H1 (cell line): ENCODE data around the gene ARMH3.

Experiments
- CHD1 ChIP-seq: IDR thresholded peaks from 2 replicates; pipeline ENCODE4 v1.6.1; 2012; ENCODE audit warnings: low read depth, low read length, improper control_type of control experiment
- CTCF ChIP-seq, 3 experiments: IDR thresholded peaks; 1 replicate in 2 of 3; 2 replicates in 1 of 3; pipeline versions ENCODE4 v1.5.1 to v1.6.1; 2011; ENCODE audit warnings: low read length in 3 of 3, mild to moderate bottlenecking in 3 of 3, inconsistent platforms in 2 of 3, low read depth in 1 of 3, moderate library complexity in 1 of 3; ENCODE audit not compliant: insufficient read depth in 1 of 3; ENCODE audit errors: control extremely low read depth in 1 of 3
- EZH2 ChIP-seq: fragments of 200-600 bp; sonication (generic); IDR thresholded peaks from 2 replicates; pipeline ENCODE4 v1.7.1; 2012; ENCODE audit warnings: low read depth, mild to moderate bottlenecking, moderate library complexity, low read length, inconsistent platforms; ENCODE audit not compliant: severe bottlenecking
- POLR2A ChIP-seq, 2 experiments: IDR thresholded peaks; 1 replicate in 1 of 2; 2 replicates in 1 of 2; pipeline ENCODE4 v1.6.1; 2011; ENCODE audit warnings: low read depth in 2 of 2, low read length in 2 of 2, mild to moderate bottlenecking in 2 of 2; ENCODE audit errors: control extremely low read depth in 1 of 2
- RBBP5 ChIP-seq: IDR thresholded peaks from 2 replicates; pipeline ENCODE4 v1.7.1; 2012; ENCODE audit warnings: low read depth, mild to moderate bottlenecking, inconsistent platforms, low read length, moderate library complexity, borderline replicate concordance
- SIN3A ChIP-seq, 2 experiments: IDR thresholded peaks in 1 of 2; conservative IDR thresholded peaks in 1 of 2; 2 replicates each; pipeline ENCODE4 v1.6.1; 2011 to 2012; ENCODE audit warnings: low read length in 2 of 2, improper control_type of control experiment in 1 of 2, low read depth in 1 of 2, mild to moderate bottlenecking in 1 of 2
- SUZ12 ChIP-seq: fragments of 200-600 bp; sonication (generic); IDR thresholded peaks from 2 replicates; pipeline ENCODE4 v1.6.1; 2012; ENCODE audit warnings: mild to moderate bottlenecking, inconsistent platforms, low read length, moderate library complexity, mixed read lengths

DNA sequence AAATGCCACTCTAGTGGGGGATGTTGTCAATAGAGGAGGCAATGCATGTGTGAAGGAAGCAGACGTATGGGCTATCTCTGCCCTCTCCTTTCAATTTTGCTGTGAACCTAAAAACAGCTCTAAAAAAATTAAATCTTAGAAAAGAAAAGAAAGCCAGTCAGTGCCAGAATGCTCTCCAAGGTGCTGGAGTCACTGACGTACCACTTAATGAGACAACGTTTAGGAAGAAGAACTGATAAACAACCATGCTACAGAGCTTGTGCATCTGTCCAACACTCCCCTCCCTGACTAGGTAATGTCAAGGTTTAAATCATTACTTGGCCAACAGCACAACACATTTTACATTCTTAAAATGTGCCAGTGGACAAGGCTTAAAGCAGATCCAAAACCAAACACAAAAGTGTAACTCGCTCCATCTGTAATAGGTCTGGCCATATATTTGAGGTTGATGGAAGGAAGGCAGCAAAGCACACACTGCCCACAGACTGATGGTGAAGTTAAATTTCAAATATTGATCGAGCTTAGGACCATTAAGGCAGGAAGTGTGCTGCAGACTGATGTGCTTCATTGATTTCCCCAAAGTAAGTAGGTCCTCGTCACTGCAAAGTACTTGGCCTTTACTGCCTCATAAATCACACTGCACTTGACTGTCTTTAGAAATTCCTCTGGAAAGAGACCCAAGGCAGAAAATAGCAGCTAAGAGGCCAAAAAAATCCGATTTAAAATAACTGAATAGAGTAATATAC is 15.5 kb downstream of the ARMH3 start:
- TF ChIP-seq RBBP5, result no peak
- TF ChIP-seq CTCF (IDR thresholded peaks at IDR 0.05; ENCODE audit: control extremely low read depth in 1 of 3, insufficient read depth in 1 of 3, low read depth in 1 of 3, low read length in 3 of 3), result no peak
- TF ChIP-seq POLR2A (IDR thresholded peaks at IDR 0.05; ENCODE audit: control extremely low read depth in 1 of 2, low read depth in 2 of 2, low read length in 2 of 2), result no peak
- no peak for TF ChIP-seq SUZ12
- no peak for TF ChIP-seq CHD1
- TF ChIP-seq SIN3A (conservative IDR thresholded peaks at IDR 0.05 in 1 of 2, IDR thresholded peaks at IDR 0.05 in 1 of 2; ENCODE audit: low read depth in 1 of 2, low read length in 2 of 2), result no peak
- TF ChIP-seq EZH2, result no peak
